ENCODE data around the gene IQGAP1. TPM values are rescaled to one million over a fixed set of nuclear protein-coding genes. Genes with fewer than 3 reads are reported as not detected.

Gene IQGAP1
- total and polyA plus RNA-seq, 2 of the 4 experiments (the other 2 are of a cell fraction): 87.5 to 207 TPM

GRCh38 chr15:90530250-90531051, 142.4 kb downstream of the IQGAP1 start:
- POLR2A ChIA-PET (ENCODE audit: unreplicated experiment): interaction anchor here (0.6 kb wide), 1 partner anchor 601 kb away, joined by 17 read pairs; no protein-coding TSS in a partner anchor
- dilution Hi-C loops (cut with HindIII; ENCODE audit: low sequenced_read_pairs, unreplicated experiment): no loop called here
- ATAC-seq (ENCODE audit: low read depth): peak; percentile 56

More at GRCh38 chr15:90530250-90531051, 142.4 kb downstream of the IQGAP1 start:
- Histone ChIP-seq H2AK9ac (replicated peaks; ENCODE audit: low read depth, low read length, poor library complexity) (peak overlapping the region; percentile 88), H2AK5ac (ENCODE audit: low read depth, low read length) (peak overlapping the region; percentile 27; the same call in 1 of the 2 replicates), H3K9me1 (ENCODE audit: insufficient read depth, low read length) (peaks cover 11% of the 10 kb centered on the region), H3K4me1 (ENCODE audit: control insufficient read depth, insufficient read depth, low read length) (peaks cover 15% of the 10 kb centered on the region), H3K56ac (ENCODE audit: extremely low read depth, insufficient read depth, low read length) (peak overlapping the region; percentile 38), H4K8ac (ENCODE audit: low read depth in 2 of 2, low read length in 2 of 2) (peak overlapping the region; percentile 20 to 57; a peak in 3 of 4 replicates), H3K9me3 (ENCODE audit: control insufficient read depth, insufficient read depth, low read length) (no peaks in the 10 kb centered on the region), H4K5ac (ENCODE audit: low read depth, low read length) (no peak overlapping the region; the same call in 1 of the 2 replicates), H3K27ac (ENCODE audit: insufficient read depth, low read length) (peak overlapping the region; percentile 94), H3K14ac (replicated peaks; ENCODE audit: low read depth, low read length) (peak overlapping the region; percentile 72), H3K79me1 (ENCODE audit: low read depth in 1 of 2, low read length in 2 of 2) (peaks cover 4 to 50% of the 10 kb centered on the region in 2 experiments), H3K4me2 (ENCODE audit: low read depth, low read length) (peak overlapping the region; percentile 90), H4K20me1 (ENCODE audit: insufficient read depth, low read length) (peaks cover 43% of the 10 kb centered on the region), H2BK120ac (ENCODE audit: low read depth, low read length) (no peak overlapping the region), H3K27me3 (ENCODE audit: control insufficient read depth, insufficient read depth, low read length) (no peaks in the 10 kb centered on the region), H2BK5ac (ENCODE audit: low read depth, low read length, poor library complexity, severe bottlenecking) (peak overlapping the region; percentile 91), H3K23ac (ENCODE audit: low read depth, low read length) (peak overlapping the region; percentile 74), H2AFZ (replicated peaks; ENCODE audit: low read length, poor library complexity) (peak overlapping the region; percentile 96), H2BK15ac (ENCODE audit: low read depth, low read length) (no peak overlapping the region), H2BK20ac (ENCODE audit: low read depth, low read length) (no peak overlapping the region), H4K91ac (ENCODE audit: insufficient read depth, low read depth, low read length) (peak overlapping the region; percentile 52), H3K4me3 (ENCODE audit: insufficient read depth, low read depth, low read length) (peak overlapping the region; percentile 92), H3K36me3 (ENCODE audit: control insufficient read depth, insufficient read depth, low read length) (no peaks in the 10 kb centered on the region), H3K4ac (ENCODE audit: low read depth, low read length) (peak overlapping the region; percentile 33), H3K18ac (ENCODE audit: low read depth, low read length) (peak overlapping the region; percentile 61; the same call in 1 of the 2 replicates), H3K9ac (ENCODE audit: low read depth, low read length) (peak overlapping the region; percentile 82)
- intact Hi-C loops (cut with micrococcal nuclease) (loop anchor here (2.0 kb wide), 1 partner anchor 16 kb away; no protein-coding TSS in a partner anchor), in situ Hi-C loops (cut with MboI; ENCODE audit: low sequenced_read_pairs) (no loop called here)
- DNase-seq: peak; percentile 24
- 0% methylated on average over 12 of the region's 76 CpGs; no CpG with 5 or more reads in 1 of the 2 experiments for WGBS, 2 experiments (ENCODE audit: extremely low coverage in 2 of 2, insufficient read length in 1 of 2)
- peak; percentile 19; the same call in 1 of the 2 replicates for TF ChIP-seq RAD21 (IDR thresholded peaks at IDR 0.05; ENCODE audit: low read length)
- TF ChIP-seq MXI1 (IDR thresholded peaks at IDR 0.05; ENCODE audit: borderline replicate concordance, low read depth, low read length): peak; percentile 21; the same call in 1 of the 2 replicates
- peak; percentile 24; the same call in 1 of the 2 replicates for TF ChIP-seq MAZ (IDR thresholded peaks at IDR 0.05; ENCODE audit: borderline replicate concordance, low read depth, low read length)
- TF ChIP-seq CHD1 (IDR thresholded peaks at IDR 0.05; ENCODE audit: low read depth, low read length): no peak
- BruUV-seq (replicated peaks): no TSS peak
- CTCF ChIA-PET: interaction anchor here (1.3 kb wide), 1 partner anchor 10 kb away, joined by 5 read pairs; no protein-coding TSS in a partner anchor
